ENCODE data around the gene ANKUB1. TPM values are rescaled to one million over a fixed set of nuclear protein-coding genes. Genes with fewer than 3 reads are reported as not detected.
"Not testable (repeated sequence)": the region's sequence is repeated elsewhere in the genome, so short reads cannot be mapped to it uniquely, and the experiment has no call there.

The ANKUB1 gene, protein sequence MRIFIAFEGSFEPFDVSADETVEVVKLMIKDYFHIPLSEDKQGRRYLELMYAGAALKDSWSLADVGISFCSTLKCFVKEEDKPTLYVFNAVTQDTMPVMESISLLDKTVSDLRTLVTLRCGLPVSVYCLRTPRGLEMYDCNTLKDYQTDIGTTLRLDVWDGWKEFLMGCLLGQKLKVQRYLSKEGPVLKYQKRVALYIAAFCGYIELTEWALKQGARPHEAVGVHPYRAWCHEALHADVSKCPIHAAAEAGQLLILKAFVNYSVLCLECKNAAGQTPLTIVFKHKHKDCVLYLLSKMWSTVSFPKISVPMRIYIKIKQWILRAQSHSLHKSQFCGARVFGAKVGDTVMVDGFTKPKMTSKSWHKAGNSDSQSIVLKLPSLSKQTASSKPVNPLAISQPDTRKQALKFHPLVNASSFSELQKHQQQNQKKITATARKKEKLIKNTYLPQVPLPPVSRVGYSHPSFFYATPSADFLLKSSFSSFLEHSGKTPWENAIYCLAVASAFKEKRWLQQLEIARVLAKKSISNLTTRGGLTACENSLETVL
- total RNA-seq, result not detected
- not detected for polyA plus RNA-seq

DNA sequence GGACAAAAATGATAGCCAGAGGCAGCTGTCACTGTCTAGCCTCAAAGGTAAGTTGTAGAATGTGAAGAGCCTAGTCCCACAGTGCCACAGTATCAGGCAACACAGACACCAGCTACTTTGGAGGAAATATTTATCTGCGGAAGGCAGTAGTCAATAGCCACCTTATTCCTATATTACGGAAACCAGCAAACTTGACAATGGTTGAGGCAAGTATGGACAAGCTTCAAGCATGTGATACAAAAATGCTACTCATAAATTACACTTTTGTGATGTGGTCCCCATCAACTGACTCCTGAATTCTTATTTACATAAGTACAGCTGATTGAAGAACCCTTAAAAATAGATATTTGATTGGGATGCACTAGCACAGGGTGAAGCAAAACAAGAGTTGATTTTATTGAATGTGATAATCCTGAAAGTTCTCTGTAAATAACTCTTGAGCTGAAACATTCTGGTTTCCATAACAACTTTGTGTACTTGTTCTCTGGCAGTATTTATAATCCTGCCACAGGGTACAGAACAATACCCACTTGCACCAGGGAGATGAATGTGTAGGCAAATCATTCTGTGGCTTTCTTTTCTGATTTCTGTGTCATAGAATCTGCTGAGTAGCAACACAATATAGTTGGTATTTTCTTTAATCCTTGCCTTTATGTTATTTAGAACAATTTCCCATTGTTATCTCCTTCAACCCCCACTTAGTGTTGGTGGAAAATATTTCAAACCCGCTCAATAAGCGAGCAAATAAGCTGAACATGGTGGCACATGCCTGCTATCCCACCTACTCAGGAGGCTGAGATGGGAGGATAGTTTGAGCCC, at the start of gene ANKUB1:
Gene ANKUB1 (minus strand): TSS at position 103 of the 819 bp plus-strand sequence. CDS start 188 bp downstream, outside the sequence.
- H3K36me3 ChIP-seq (ENCODE audit: insufficient read depth, low read length), result no peaks in the 10 kb centered on the region
- peaks cover 11% of the 10 kb centered on the region for H3K27me3 ChIP-seq (ENCODE audit: insufficient read depth, low read length)
- ChIA-PET POLR2A (ENCODE audit: partially characterized antibody) (no interaction called here), CTCF (ENCODE audit: partially characterized antibody) (interaction anchor here (1.2 to 3.2 kb wide), 2 partner anchors 16 to 22 kb away, joined by 5 to 19 read pairs; no protein-coding TSS in a partner anchor)
- Mint-ChIP-seq H3K4me3 (no peak within 1 kb of the TSS), H3K27me3 (peaks cover 16 to 24% of the 10 kb centered on the region in 2 donors), H3K4me1 (no peaks in the 10 kb centered on the region), H3K27ac (no peak within 1 kb of the TSS), H3K9me3 (peaks cover 0 to 3% (median 0%) of the 10 kb centered on the region in 8 donors), H3K36me3 (no peaks in the 10 kb centered on the region)
- no peak within 1 kb of the TSS for H3K4me3 ChIP-seq (ENCODE audit: low read length in 2 of 2)
- H3K9me3 ChIP-seq (ENCODE audit: control insufficient read depth in 1 of 2, low read length in 2 of 2), result no peaks in the 10 kb centered on the region
- no peaks in the 10 kb centered on the region for H3K4me1 ChIP-seq (ENCODE audit: insufficient read depth, low read length)
- no peak for DNase-seq
- H3K27ac ChIP-seq (ENCODE audit: low read depth, low read length), result no peak within 1 kb of the TSS
- intact Hi-C loops (cut with micrococcal nuclease), result no loop called here

DNA sequence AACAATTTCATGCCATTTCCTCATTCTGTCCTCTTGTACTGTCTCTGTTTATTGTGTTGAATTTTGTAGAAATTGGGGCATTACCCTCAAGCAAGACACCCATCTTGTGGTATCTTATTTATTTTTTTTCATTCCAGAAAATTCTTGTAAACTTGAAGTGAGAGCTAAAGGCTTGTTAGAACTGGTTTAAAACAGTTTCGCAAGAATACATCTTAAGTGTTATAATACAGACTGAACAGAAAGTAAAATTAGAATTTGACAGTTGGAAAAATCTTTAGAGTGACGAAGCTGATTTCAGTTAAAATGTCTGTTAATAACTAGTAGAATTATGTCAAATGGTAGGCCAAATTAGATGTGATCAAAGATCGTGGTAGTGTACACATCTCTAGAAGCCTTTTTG, 47.5 kb upstream of the ANKUB1 start:
- Mint-ChIP-seq H3K36me3 (peaks cover 21 to 32% of the 10 kb centered on the region in 2 donors), H3K9me3 (peaks cover 0 to 34% (median 27%) of the 10 kb centered on the region in 8 donors), H3K27me3 (no peaks in the 10 kb centered on the region), H3K4me1 (peaks cover 41 to 52% (median 45%) of the 10 kb centered on the region in 4 donors), H3K27ac (no peak overlapping the region), H3K4me3 (peak overlapping the region in 3 of 8 donors; percentile 17 to 54 (median 24))
- intact Hi-C loops (cut with micrococcal nuclease), result no loop called here
- Histone ChIP-seq H3K27ac (ENCODE audit: low read depth, low read length) (no peak overlapping the region), H3K4me3 (ENCODE audit: low read length in 2 of 2) (no peak overlapping the region), H3K9me3 (ENCODE audit: control insufficient read depth in 1 of 2, low read length in 2 of 2) (peaks cover 0 to 4% of the 10 kb centered on the region in 2 donors), H3K27me3 (ENCODE audit: insufficient read depth, low read length) (no peaks in the 10 kb centered on the region), H3K36me3 (ENCODE audit: insufficient read depth, low read length) (no peaks in the 10 kb centered on the region), H3K4me1 (ENCODE audit: insufficient read depth, low read length) (peaks cover 7% of the 10 kb centered on the region)
- ChIA-PET CTCF (ENCODE audit: partially characterized antibody) (interaction anchor here (0.6 kb wide), 1 partner anchor 897 kb away, joined by 4 read pairs; no protein-coding TSS in a partner anchor), POLR2A (ENCODE audit: partially characterized antibody) (no interaction called here)
- DNase-seq, result no peak

DNA sequence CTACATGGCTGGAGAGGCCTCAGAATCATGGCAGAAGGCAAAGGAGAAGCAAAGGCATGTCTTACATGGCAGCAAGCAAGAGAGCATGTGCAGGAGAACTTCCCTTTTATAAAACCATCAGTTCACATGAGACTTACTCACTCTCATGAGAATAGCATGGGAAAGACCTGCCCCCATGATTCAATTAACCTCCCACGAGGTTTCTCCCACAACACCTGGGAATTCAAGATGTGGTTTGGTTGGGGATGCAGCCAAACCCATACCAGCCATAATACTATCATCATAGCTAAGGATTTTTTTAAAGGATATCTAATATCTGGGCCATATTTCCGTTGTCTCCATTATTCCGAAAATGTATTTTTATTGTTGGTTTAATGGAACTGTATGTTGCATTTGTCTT, 47.1 kb upstream of the ANKUB1 start:
- H3K27ac Mint-ChIP-seq; H3K27me3 ChIP-seq (ENCODE audit: insufficient read depth, low read length); H3K36me3 ChIP-seq (ENCODE audit: insufficient read depth, low read length); H3K4me3 ChIP-seq (ENCODE audit: low read length in 2 of 2); POLR2A ChIA-PET (ENCODE audit: partially characterized antibody); DNase-seq; intact Hi-C loops (cut with micrococcal nuclease); H3K9me3 ChIP-seq (ENCODE audit: control insufficient read depth in 1 of 2, low read length in 2 of 2); H3K27ac ChIP-seq (ENCODE audit: low read depth, low read length); CTCF ChIA-PET (ENCODE audit: partially characterized antibody); H3K4me1 ChIP-seq (ENCODE audit: insufficient read depth, low read length); H3K27me3 Mint-ChIP-seq: not testable (repeated sequence)
- peak overlapping the region in 3 of 8 donors; percentile 17 to 44 (median 24) for H3K4me3 Mint-ChIP-seq
- peaks cover 24 to 36% of the 10 kb centered on the region in 2 donors for H3K36me3 Mint-ChIP-seq
- H3K9me3 Mint-ChIP-seq, result peaks cover 0 to 38% (median 32%) of the 10 kb centered on the region in 8 donors
- H3K4me1 Mint-ChIP-seq, result peaks cover 38 to 48% (median 45%) of the 10 kb centered on the region in 4 donors

DNA sequence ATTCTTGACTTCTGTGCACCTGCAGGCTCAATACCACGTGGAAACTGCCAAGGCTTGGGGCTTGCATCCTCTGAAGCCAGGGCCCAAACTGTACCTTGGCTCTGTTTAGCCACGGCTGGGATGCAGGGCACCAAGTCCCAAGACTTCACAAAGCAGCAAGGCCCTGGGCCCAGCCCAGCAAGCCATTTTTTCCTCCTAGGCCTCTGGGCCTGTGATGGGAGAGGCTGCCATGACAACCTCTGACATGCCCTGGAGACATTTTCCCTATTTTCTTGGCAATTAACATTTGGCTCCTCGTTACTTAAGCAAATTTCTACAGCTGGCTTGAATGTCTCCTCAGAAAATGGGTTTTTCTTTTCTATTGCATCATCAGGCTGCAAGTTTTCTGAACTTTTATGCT, 46.1 kb upstream of the ANKUB1 start:
- H3K27ac Mint-ChIP-seq; H3K27ac ChIP-seq (ENCODE audit: low read depth, low read length); H3K4me1 ChIP-seq (ENCODE audit: insufficient read depth, low read length); DNase-seq; H3K27me3 Mint-ChIP-seq; H3K36me3 ChIP-seq (ENCODE audit: insufficient read depth, low read length); intact Hi-C loops (cut with micrococcal nuclease); POLR2A ChIA-PET (ENCODE audit: partially characterized antibody); CTCF ChIA-PET (ENCODE audit: partially characterized antibody); H3K9me3 ChIP-seq (ENCODE audit: control insufficient read depth in 1 of 2, low read length in 2 of 2); H3K4me3 ChIP-seq (ENCODE audit: low read length in 2 of 2); H3K4me3 Mint-ChIP-seq; H3K27me3 ChIP-seq (ENCODE audit: insufficient read depth, low read length): not testable (repeated sequence)
- H3K4me1 Mint-ChIP-seq, result peaks cover 31 to 42% (median 38%) of the 10 kb centered on the region in 4 donors
- H3K9me3 Mint-ChIP-seq, result peaks cover 0 to 46% (median 37%) of the 10 kb centered on the region in 8 donors
- H3K36me3 Mint-ChIP-seq, result peaks cover 24 to 38% of the 10 kb centered on the region in 2 donors

DNA sequence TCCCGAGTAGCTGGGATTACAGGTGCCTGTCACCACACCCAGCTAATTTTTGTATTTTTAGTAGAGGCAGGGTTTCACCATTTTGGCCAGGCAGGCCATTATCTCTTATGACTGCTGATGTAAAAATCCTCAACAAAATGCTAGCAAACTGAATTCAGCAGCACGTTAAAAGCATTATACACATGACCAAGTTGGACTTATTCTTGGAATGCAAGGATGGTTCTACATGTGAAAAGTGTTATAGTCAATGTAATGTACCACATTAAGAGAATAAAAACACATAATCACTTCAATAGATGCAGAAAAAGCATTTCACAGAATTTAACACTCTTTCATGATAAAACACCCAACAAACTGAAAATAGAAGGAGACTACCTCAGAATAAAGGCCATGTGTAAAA, 40.9 kb upstream of the ANKUB1 start:
- Mint-ChIP-seq H3K36me3 (peaks cover 38 to 54% of the 10 kb centered on the region in 2 donors), H3K27ac (no peak overlapping the region)
- intact Hi-C loops (cut with micrococcal nuclease), result no loop called here

DNA sequence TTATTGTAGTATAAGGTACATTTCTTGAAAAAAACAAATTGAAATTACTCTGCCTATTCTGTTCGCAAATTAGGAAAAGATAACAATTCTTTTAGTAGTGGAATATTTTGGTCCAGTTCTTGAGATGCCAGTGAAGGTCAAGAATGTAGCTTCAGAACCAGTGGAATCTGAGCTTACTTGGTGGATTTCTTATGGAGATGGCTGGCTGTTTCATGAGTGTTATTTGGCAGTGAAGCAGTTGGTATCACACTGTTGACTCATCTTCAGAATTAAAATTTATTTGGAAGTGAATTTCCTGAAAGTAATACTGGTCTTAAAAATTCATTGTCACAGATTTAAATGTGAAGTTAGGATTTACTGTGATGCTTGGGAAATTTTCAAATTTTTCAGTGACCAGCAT, 39.7 kb upstream of the ANKUB1 start:
- H3K4me3 Mint-ChIP-seq, result no peak overlapping the region
- Histone ChIP-seq H3K4me3 (ENCODE audit: low read length in 2 of 2) (no peak overlapping the region), H3K27me3 (ENCODE audit: insufficient read depth, low read length) (no peaks in the 10 kb centered on the region), H3K36me3 (ENCODE audit: insufficient read depth, low read length) (no peaks in the 10 kb centered on the region), H3K27ac (ENCODE audit: low read depth, low read length) (no peak overlapping the region), H3K9me3 (ENCODE audit: control insufficient read depth in 1 of 2, low read length in 2 of 2) (peaks cover 0 to 24% of the 10 kb centered on the region in 2 donors), H3K4me1 (ENCODE audit: insufficient read depth, low read length) (no peaks in the 10 kb centered on the region)
- H3K9me3 Mint-ChIP-seq, result peaks cover 0 to 64% (median 51%) of the 10 kb centered on the region in 8 donors
- DNase-seq, result no peak
- H3K27me3 Mint-ChIP-seq, result no peaks in the 10 kb centered on the region
- H3K27ac Mint-ChIP-seq, result no peak overlapping the region
- H3K4me1 Mint-ChIP-seq, result peaks cover 0 to 21% (median 10%) of the 10 kb centered on the region in 4 donors
- peaks cover 26 to 43% of the 10 kb centered on the region in 2 donors for H3K36me3 Mint-ChIP-seq
- intact Hi-C loops (cut with micrococcal nuclease), result no loop called here
- POLR2A ChIA-PET (ENCODE audit: partially characterized antibody), result no interaction called here
- CTCF ChIA-PET (ENCODE audit: partially characterized antibody), result no interaction called here

More for the DNA sequence above, 40.9 kb upstream of the ANKUB1 start:
- Mint-ChIP-seq H3K4me3 (no peak overlapping the region), H3K27me3 (no peaks in the 10 kb centered on the region), H3K4me1 (peaks cover 0 to 25% (median 10%) of the 10 kb centered on the region in 4 donors), H3K9me3 (peaks cover 0 to 76% (median 62%) of the 10 kb centered on the region in 8 donors)
- ChIA-PET POLR2A (ENCODE audit: partially characterized antibody) (no interaction called here), CTCF (ENCODE audit: partially characterized antibody) (no interaction called here)
- no peaks in the 10 kb centered on the region for H3K36me3 ChIP-seq (ENCODE audit: insufficient read depth, low read length)
- peaks cover 0 to 28% of the 10 kb centered on the region in 2 donors for H3K9me3 ChIP-seq (ENCODE audit: control insufficient read depth in 1 of 2, low read length in 2 of 2)
- DNase-seq, result no peak
- no peaks in the 10 kb centered on the region for H3K27me3 ChIP-seq (ENCODE audit: insufficient read depth, low read length)
- H3K4me1 ChIP-seq (ENCODE audit: insufficient read depth, low read length), result no peaks in the 10 kb centered on the region
- no peak overlapping the region for H3K27ac ChIP-seq (ENCODE audit: low read depth, low read length)
- H3K4me3 ChIP-seq (ENCODE audit: low read length in 2 of 2), result no peak overlapping the region

DNA sequence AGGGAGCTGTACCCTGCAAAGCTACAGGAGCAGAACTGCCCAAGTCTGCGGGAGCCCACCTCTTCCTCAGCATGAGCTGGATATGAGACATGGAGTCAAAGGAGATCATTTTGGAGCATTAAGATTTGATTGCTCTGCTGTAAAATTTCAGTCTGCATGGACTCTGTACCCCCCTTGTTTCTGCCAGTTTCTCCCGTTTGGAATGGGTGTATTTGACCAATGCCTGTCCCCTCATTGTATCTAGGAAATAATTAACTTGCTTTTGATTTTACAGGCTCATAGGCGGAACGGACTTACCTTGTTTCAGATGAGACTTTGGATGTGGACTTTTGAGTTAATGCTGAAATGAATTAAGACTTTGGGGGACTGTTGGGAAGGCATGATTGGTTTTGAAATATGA, 39.0 kb upstream of the ANKUB1 start:
- Mint-ChIP-seq H3K27ac (no peak overlapping the region), H3K4me1 (peaks cover 2 to 23% (median 8%) of the 10 kb centered on the region in 4 donors), H3K36me3 (peaks cover 23 to 35% of the 10 kb centered on the region in 2 donors), H3K27me3 (no peaks in the 10 kb centered on the region), H3K4me3 (peak overlapping the region in 1 of 8 donors; percentile 48), H3K9me3 (peaks cover 0 to 58% (median 48%) of the 10 kb centered on the region in 8 donors)
- CTCF ChIA-PET (ENCODE audit: partially characterized antibody), result interaction anchor here (1.3 kb wide), 1 partner anchor 22 kb away, joined by 3 read pairs; no protein-coding TSS in a partner anchor
- no peak overlapping the region for H3K27ac ChIP-seq (ENCODE audit: low read depth, low read length)
- no peak for DNase-seq
- POLR2A ChIA-PET (ENCODE audit: partially characterized antibody), result no interaction called here
- no peak overlapping the region for H3K4me3 ChIP-seq (ENCODE audit: low read length in 2 of 2)
- intact Hi-C loops (cut with micrococcal nuclease), result no loop called here
- peaks cover 0 to 24% of the 10 kb centered on the region in 2 donors for H3K9me3 ChIP-seq (ENCODE audit: control insufficient read depth in 1 of 2, low read length in 2 of 2)
- H3K27me3 ChIP-seq (ENCODE audit: insufficient read depth, low read length), result no peaks in the 10 kb centered on the region
- no peaks in the 10 kb centered on the region for H3K4me1 ChIP-seq (ENCODE audit: insufficient read depth, low read length)
- no peaks in the 10 kb centered on the region for H3K36me3 ChIP-seq (ENCODE audit: insufficient read depth, low read length)

All from CD4-positive, alpha-beta memory T cell (primary cell).